HG03354 (cell line): ENCODE results near the gene FCMR.

Experiments
- ATAC-seq: cut with Tn5 transposase; IDR thresholded peaks from one replicate; pipeline ENCODE4 v1.9.1; 2021; ENCODE audit warnings: mild to moderate bottlenecking; ENCODE audit not compliant: unreplicated experiment, poor library complexity, severe bottlenecking

The FCMR gene

DNA sequence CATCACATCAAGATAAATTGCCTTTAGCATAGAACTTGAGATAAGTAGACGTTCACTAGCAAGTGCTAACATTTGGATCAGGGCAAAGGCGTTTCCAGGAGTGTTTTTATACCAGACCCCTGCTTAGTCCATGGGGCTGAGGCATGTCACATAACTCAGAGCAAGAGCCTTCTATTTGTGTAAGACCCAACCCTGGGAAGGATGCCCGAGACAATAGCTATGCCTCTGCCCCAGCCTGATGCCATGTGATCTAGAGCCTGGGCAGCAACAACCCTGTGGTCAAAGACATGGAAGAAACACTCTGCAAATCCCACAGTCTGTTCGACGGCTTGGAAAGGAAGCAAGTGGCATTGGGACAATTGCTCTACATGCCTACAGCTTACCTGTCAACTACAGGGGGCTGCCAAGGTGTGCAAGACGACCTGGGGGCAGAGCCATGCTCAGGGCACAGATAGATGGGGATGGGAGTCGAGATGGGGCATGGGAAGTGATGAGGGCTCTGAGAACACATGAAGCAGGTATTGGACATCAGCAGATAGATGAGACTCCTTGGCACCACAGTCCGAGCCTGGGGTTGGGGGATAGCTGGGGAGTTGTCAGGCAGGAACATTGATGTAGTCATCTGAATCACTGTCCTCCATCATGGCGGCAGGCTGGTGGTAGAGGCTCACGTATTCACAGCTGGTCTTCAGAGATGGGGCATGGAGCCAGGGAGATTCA is 17.2 kb downstream of the FCMR start:
- ATAC-seq: no peak

DNA sequence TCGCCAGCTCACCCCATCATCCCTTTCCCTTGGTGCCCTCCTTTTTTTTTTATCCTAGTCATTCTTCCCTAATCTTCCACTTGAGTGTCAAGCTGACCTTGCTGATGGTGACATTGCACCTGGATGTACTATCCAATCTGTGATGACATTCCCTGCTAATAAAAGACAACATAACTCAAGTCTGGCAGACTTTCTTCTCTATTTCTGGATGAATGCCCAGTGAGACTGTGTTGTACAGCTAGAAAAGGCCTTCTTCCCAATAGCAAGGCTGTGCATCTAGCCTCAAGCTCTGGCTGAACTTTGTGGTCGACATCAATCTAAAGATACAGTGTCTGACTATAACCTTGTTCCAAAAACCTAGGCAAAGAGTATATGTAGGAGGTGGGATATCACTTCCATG is 18.1 kb downstream of the FCMR start:
- no peak for ATAC-seq

DNA sequence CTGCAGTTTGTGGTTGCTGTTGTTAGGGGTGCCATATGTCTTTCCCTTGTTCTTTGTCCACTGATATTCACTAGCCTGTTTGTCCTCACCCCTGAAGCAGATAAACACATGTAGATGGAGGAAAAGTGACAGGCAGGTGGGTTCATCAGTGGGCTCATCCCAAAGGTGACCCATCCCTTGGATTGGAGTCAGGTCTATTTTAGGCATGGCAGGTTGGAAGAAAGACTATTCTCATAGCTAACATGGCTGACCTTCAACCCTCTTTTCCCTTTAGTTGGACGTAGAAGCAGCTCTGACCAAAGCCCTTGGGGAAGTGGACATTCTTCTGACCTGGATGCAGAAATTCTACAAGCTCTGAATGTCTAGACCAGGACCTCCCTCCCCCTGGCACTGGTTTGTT is 19.0 kb downstream of the FCMR start:
- ATAC-seq: no peak

DNA sequence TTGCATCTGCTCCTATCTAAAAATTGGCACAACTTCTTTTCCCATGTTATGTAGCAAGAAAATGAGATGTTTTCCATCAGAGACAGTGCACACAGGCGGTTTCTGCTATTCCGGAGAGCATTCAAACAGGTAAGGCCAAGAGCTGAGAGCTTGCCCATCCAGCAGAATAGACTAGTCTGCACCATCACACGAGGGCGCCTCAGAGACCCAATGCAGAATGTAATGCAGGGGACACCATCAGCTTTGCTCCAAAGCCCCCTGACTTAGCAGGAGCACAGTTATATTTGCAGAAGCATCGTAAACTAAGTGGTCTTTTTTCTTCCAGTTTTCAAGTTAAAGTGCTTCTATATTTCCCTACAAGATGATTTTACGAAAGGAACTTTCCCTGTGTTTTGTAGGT is 19.8 kb downstream of the FCMR start:
- ATAC-seq: no peak

DNA sequence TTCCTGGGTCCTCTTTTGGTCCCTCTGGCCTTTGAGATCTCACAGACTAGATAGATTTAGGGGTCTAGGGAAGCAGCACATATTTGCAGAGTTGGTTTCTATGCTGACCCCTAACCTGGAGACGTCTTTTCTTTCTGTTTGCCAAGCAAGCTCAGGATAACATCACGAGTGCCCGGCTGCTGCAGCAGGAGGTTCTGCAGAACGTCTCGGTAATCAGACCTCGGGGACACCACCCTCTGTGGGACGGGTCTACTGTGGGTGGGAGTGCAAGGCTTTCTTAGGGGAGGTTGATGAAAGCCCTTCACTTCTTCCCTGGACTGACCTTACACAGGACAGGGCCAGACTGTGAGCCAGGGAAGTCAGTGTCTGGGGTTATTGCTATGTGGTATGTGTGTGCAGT is 21.6 kb downstream of the FCMR start:
- no peak for ATAC-seq

DNA sequence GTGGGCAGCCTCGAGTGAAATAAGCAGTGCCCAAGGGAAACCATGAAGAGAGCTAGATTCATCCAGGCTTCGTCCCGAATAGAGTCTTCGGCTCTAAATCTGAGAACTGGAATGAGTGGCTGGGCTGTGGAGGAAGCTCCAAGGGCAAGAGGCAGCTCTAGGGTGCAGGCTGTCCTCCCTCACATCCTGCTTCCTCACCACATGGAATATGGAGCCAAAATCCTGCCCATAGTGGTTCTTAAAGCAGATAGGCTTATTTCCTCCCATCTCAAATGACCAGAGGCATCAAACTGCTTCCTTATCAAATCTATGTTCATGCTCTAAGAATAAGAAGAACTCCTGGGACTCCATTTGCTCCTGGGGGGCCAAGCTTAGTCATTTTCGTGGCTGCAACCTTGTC is 22.0 kb downstream of the FCMR start:
- no peak for ATAC-seq

DNA sequence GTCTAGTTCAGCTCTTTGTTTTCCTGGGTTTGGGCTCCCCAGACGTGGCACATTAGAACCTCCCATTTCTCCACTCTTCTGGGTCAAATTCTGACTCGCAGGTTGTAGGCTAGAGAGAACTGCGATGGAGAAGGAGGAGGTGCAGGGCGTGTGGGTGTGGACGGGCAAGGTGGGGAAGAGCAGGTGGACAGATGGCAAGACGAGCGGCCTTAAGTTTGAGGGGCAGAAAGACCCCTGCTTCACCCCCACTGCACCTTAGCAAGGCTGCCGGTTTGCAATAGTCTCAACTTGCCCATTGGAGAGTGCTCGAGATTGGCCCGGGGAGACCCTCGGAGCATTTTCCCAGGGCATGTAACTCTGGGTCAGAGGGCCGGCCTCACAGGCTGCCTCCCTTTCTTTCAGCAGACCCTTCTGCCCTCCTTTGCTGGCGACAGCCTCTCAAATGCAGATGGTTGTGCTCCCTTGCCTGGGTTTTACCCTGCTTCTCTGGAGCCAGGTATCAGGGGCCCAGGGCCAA is 22.8 kb downstream of the FCMR start:
- ATAC-seq: no peak

DNA sequence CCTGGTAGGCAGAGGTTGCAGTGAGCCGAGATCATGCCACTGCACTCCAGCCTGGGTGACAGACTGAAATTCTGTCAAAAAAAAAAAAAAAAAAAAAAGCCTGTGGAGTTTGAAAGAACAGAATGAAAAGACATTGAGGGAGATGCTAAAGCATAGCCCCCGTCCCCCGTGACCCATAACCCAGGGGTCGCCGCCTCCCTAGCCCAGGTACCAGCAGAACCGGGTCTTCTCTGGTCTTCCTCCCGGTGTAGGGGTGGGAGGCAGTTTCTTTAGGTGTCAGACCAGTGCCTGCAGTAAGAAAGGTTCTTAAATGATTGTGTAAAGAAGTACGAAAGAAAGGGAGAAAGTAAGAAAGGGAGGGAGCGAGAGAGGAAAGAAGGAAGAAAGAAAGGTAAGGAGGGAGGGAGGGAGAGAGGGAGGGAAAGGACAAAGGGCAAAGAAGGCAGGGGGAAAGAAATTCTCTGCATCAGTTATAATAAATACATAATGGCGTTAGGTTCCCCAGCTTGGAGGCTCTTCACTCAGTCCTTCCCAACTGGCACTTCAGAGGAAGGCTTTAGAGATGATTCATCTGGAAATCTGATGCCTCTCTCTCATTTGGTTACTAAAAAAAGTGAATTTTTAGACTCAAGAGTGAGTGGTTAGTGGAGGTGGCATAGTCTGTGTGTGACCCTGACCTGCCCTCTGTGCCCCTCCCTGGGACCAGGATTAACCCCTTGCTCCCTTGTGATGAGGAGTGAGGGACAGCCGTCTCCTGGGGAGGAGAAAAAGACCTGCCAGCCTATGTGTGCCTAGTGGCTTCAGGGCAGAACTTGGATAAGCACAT is 23.4 kb downstream of the FCMR start:
- ATAC-seq: no peak

DNA sequence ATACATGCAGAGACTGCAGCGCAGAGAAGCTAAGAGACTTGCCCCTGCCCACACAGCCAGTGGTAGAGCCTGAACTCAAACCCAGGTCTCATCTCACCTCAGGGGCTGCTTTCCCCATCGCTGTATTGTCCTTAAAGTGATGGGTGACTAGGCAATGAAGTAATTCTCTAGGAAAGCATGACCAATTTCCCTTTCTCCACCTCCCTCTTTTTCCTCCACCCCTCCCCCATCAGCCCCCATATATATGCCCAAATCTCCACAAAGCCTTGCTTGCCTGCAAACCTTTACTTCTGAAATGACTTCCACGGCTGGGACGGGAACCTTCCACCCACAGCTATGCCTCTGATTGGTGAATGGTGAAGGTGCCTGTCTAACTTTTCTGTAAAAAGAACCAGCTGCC is 24.6 kb downstream of the FCMR start, which contains the start of gene IL24:
Gene IL24, plus strand, starts transcription at position 269 of the 400 bp plus-strand sequence. CDS start 390 bp downstream, outside the sequence.
- no peak for ATAC-seq

DNA sequence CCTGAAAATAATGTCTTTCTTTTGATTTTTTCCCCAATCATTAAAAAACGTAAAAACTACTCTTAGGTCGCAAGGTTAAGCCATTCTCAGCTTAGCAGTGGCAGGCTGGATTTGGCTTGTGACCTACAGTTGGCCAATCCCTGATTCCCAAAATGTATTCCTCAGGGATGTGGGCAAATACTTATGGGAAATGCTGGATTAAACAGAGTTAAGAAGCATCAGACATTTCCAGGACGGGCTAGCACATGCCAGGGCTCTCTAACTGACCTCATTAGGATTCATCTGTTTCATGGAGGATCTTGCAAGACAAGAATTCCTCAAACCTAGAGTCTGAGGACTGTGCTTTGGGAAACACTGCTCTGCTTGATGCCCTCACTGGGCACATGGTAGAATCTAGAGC is 25.5 kb downstream of the FCMR start:
- ATAC-seq: no peak

DNA sequence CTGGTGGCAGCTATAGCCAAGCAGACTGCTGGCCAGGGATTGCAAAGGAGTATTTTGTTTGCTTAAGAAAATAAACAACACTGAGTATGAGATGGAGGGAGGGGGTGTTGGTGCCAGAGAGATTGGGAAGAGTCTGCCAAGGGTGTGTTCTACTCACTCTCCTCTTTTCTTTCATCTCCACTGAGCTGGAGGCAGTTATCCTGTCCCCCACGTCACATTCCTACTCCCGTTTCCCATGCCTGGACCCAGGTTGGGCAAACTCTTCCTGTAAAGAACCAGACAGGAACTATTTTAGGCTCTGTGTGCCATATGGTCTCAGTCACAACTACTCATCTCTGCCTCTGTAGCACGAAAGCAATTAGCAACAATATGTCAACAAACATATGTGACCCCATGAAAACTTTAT is 25.9 kb downstream of the FCMR start:
- no peak for ATAC-seq

DNA sequence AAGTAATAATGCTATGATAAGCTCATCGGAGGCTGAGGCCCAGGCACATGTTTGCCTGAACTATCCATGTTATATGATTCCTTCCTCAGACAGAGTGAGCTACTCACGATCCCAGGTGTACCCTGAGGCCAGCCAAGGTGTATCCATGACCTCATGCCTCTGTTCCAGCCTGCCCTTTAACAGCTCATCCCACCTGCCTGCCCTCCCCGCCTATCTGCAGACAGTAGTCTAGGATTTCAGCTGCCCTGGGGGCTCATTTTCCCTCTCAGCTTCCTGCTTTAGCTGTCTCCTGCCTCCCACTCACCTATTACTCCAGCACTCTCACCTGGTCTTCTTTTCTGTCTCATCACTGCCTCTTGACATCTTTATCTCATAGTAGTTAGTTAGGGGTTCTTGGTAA is 26.4 kb downstream of the FCMR start:
- no peak for ATAC-seq

DNA sequence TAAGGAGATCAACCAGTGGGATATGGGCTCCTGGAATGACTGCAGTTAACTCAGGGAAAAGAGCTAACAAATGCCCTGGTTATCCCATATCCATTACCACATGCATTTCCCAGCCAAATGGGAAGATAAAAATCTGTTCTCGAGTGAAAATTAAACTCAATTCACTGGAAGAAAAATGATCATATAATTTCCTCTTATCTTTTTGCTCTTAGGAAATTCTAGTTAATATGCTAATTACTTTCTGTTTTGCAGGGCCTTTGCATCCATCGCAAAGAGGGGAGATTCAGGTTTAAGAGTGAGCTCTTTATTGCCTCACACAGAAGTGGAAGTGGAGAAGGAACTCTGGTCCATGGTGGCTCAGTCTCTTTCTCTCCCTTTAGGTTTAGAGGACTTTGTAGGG is 28.4 kb downstream of the FCMR start:
- ATAC-seq: no peak

DNA sequence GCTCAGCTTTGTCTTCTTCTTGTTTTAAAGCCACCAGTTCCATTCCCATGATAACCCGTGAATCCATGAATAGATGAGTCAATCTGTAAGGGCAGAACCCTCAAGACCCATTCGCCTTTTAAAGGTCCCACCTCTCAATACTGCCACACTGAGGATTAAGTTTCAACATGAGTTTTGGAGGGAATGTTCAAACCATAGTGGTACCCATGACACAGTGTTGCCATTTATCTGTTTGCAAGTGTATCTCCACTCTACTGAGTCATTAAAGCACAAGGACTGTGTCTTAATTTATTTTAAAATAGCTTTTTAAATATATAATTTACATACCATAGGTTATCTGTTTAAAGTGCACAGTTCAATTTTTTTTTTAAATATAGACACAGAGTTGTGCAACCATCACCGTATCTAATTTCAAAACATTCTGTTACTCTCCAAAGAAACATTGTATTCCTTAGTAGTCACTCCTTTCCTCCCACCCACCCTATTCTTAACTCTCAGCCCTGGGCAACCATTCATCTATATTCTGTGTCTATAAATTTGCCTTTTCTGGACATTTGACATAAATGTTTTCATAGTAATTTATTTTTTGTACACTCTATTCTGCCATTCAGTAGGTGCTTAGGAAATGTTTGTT is 29.3 kb downstream of the FCMR start:
- ATAC-seq: no peak

DNA sequence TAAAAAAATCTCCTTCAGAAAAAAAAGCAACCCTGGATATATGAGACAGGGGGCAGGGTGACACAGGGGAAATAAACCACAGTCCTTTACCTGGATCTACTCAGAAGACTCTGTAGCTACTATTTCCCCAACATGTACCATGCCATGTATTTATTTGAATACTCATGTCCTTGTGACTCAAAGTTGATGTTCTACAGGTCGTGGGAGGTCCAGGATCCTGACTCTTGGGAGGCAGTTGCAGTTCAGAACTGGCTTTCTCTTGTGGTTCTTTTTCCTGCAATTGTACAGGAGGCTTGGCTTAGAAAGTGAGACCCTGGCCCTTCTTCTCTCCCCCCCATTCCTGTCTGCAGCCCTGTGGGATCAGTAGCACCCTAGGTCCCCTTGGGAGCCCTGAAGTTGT is 30.3 kb downstream of the FCMR start:
- ATAC-seq: no peak

DNA sequence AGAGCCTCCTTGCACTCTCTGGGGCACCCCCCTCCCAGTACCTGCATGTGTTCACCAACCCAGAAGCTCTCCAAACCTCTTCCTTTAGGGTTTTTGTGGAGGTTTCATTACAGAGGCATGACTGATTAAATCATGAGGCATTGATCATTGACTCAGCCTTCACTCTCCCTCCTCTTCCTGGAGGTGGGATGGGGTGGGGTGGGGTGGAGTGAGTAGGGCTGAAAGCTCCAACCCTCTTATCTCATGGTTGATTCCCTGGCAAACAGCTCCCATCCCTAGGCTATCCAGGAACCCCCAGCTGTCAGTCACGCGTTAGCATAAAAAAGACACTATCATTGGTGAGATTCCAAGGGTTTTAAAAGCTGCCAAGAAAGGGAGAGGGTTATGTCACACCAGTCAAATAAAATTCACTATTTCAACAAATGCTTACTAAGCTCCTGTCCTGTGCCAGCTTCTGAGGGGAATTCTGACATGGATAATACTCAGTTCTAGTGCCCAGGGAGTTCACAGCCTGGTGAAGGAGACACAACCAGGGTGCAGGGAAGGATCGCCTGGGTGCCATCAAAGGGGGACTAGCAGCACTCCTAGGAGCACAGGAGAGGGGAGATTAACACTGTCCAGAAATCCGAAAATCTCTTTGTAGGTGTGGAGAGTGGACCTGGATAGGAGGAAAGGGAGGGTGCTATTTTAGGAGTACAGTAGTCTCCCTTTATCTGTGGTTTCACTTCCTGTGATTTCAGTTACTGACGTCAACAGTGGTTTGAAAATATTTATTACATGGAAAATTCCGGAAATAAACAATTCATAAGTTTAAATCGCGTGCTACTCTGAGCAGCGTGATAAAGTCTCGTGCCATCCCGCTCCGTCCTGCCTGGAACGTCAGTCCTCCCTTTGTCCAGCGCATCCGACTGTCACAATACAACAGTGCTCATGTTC is 31.3 kb downstream of the FCMR start:
- no peak for ATAC-seq

DNA sequence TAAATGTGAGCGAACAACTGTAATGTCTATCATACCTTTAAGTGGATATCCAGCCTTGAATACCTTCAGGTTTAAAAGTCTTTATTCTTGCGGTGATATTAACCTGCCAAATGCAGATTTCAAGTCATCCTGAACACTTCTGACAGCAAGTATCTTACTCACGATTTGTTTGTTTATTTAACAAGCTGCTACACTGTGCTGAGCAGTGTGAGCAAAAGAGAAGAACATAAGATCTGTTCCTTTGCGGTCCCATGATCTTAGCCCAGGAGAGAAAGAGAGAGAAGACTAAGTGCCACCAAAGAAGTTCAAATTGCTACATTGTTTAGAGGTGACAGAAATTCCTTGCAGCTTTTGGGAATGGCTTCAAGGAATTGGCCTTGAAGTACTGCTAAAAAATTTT is 34.0 kb downstream of the FCMR start:
- ATAC-seq: no peak

DNA sequence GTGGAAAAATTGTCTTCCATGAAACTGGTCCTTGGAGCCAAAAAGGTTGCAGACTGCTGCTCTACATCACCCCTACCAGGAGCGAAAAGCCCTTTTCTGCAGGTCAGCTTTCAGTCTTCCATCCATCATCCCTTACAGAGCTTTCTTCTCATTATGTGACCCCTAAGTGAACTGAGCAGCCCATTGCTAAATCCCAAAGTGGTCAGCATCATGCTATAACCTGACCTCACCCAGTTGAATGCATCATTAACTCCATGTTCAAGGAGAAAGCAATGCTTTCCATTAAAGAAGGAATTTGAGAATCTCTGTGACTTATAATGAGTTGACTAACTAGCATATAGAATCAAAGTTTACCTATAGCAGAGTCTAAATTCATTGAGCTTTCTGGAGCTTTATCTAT is 34.9 kb downstream of the FCMR start:
- ATAC-seq: no peak

DNA sequence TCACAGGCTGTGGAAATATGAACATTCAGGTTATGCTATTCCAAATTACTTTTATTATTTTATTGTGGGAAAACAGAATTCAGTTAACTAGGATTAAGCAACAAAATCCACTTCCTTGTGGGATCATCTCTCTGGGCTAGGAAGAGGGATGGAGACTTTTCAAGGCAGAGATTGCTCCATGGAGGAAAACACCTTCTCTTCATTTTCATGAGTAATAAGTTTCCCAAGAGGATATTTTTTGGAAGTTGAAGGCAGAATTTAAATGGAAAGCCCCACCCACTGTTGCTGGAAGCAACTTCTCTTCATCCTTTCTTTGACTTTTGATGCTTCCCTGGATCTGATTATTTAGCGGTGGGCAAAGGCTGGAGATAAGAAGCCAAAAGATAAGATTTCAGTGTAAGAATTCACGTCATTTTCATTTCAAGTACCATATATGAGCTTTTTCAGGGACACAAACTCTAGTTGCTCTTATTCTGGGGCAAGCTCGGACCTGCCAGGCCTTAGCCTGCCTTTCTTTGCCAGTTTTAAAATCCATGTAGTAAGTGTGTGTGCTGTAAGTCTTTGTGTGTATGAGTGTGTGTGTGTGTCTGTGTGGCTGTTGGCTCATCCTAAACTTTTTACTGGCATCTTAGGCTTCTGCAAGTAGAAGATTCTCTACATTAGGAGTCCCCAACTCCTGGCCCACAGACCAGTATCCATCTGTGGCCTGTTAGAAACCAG is 36.2 kb downstream of the FCMR start:
- ATAC-seq: no peak
